B cell (primary cell): Measurements from ENCODE around the gene MT1A. TPM values are rescaled to one million over a fixed set of nuclear protein-coding genes. Genes with fewer than 3 reads are reported as not detected.

ENCODE experiments used
- ATAC-seq: fragments of 200-7000 bp; cut with Tn5 transposase; one replicate; pipeline ENCODE4 v1.10.0; 2021; ENCODE audit warnings: low read depth, mild to moderate bottlenecking, moderate number of reproducible peaks, moderate library complexity
- CTCF ChIA-PET: fragments of 350-600 bp; sonication (Branson Sonifier 250); formaldehyde crosslinking; loops from one replicate; lab custom pipeline; 2021; ENCODE audit warnings: antibody characterized with exemption, inconsistent platforms; lab: Charles Lee
- POLR2A ChIA-PET: fragments of 350-600 bp; sonication (Branson Sonifier 250); formaldehyde crosslinking; loops from one replicate; lab custom pipeline; 2021; ENCODE audit warnings: antibody characterized with exemption; lab: Charles Lee
- DNase-seq: peaks from one replicate; pipeline ENCODE4 v3.0.0; 2013
- H2AFZ ChIP-seq: 2 replicates; pipeline ENCODE4 v1.6.1; 2012; ENCODE audit warnings: mild to moderate bottlenecking, low read depth, low read length; ENCODE audit not compliant: insufficient read depth, poor library complexity, severe bottlenecking
- H3K27ac ChIP-seq, 2 donors: 1 replicate in 1 of 2; 2 replicates in 1 of 2; pipeline ENCODE4 v1.5.1; 2012 to 2013; ENCODE audit warnings: low read length in 2 of 2, mild to moderate bottlenecking in 2 of 2, moderate library complexity in 1 of 2
- H3K27me3 ChIP-seq, 4 experiments: fragments of 200-600 bp in 1 of 4; sonication (generic) in 1 of 4; replicated peaks in 1 of 4; 1 replicate in 2 of 4; 2 replicates in 2 of 4; pipeline versions ENCODE4 v1.6.1 to v1.7.0; 2013 to 2016; ENCODE audit warnings: low read length in 3 of 4, mild to moderate bottlenecking in 2 of 4, mixed read lengths in 1 of 4, moderate library complexity in 1 of 4; ENCODE audit not compliant: insufficient read depth in 4 of 4, control insufficient read depth in 3 of 4; ENCODE audit errors: control extremely low read depth in 1 of 4
- H3K36me3 ChIP-seq, 2 experiments: replicated peaks in 1 of 2; 1 replicate in 1 of 2; 2 replicates in 1 of 2; pipeline versions ENCODE4 v1.6.1 to v1.7.1; 2013; ENCODE audit warnings: low read length in 1 of 2; ENCODE audit not compliant: insufficient read depth in 2 of 2, control insufficient read depth in 1 of 2; ENCODE audit errors: control extremely low read depth in 1 of 2, extremely low read depth in 1 of 2
- H3K4me1 ChIP-seq, 2 donors: fragments of 200-600 bp in 1 of 2; sonication (generic) in 1 of 2; 1 replicate in 1 of 2; 2 replicates in 1 of 2; pipeline versions ENCODE4 v1.5.1 to v1.6.1; 2013 to 2017; ENCODE audit warnings: low read length in 2 of 2; ENCODE audit not compliant: control insufficient read depth in 2 of 2, insufficient read depth in 2 of 2
- H3K4me2 ChIP-seq: replicated peaks from 2 replicates; pipeline ENCODE3; 2012; ENCODE audit warnings: mild to moderate bottlenecking, low read depth, low read length; ENCODE audit not compliant: poor library complexity, severe bottlenecking
- H3K4me3 ChIP-seq, 5 experiments: fragments of 200-600 bp in 1 of 5; sonication (generic) in 1 of 5; 1 replicate in 3 of 5; 2 replicates in 2 of 5; pipeline versions ENCODE4 v1.5.1 to v1.7.0; 2011 to 2016; ENCODE audit warnings: low read length in 4 of 5, mild to moderate bottlenecking in 4 of 5, low read depth in 2 of 5, control low read depth in 1 of 5, moderate library complexity in 1 of 5; ENCODE audit not compliant: insufficient read depth in 1 of 5; ENCODE audit errors: control extremely low read depth in 1 of 5, extremely low read depth in 1 of 5
- H3K79me2 ChIP-seq: fragments of 200-600 bp; sonication (generic); one replicate; pipeline ENCODE4 v1.6.0; 2016; ENCODE audit warnings: low read length; ENCODE audit not compliant: control insufficient read depth, insufficient read depth
- H3K9ac ChIP-seq: fragments of 200-600 bp; sonication (generic); 2 replicates; pipeline ENCODE4 v1.6.1; 2017; ENCODE audit warnings: mild to moderate bottlenecking, low read length, moderate library complexity
- H3K9me3 ChIP-seq, 3 donors: one replicate each; pipeline versions ENCODE4 v1.6.1 to v1.7.1; 2013; ENCODE audit warnings: low read length in 2 of 3; ENCODE audit not compliant: control insufficient read depth in 2 of 3, insufficient read depth in 1 of 3; ENCODE audit errors: control extremely low read depth in 1 of 3
- H4K20me1 ChIP-seq: 2 replicates; pipeline ENCODE4 v1.6.0; 2012; ENCODE audit warnings: mild to moderate bottlenecking, low read length; ENCODE audit not compliant: insufficient read depth, control insufficient read depth, poor library complexity, severe bottlenecking
- H3K27ac Mint-ChIP-seq: one replicate; pipeline ENCODE4 v1.8.0; 2021; ENCODE audit warnings: mixed read lengths
- H3K27me3 Mint-ChIP-seq: one replicate; pipeline ENCODE4 v1.8.0; 2021; ENCODE audit warnings: mixed read lengths
- H3K4me1 Mint-ChIP-seq: one replicate; pipeline ENCODE4 v1.8.0; 2021; ENCODE audit warnings: mixed read lengths
- H3K4me3 Mint-ChIP-seq: one replicate; pipeline ENCODE4 v1.8.0; 2021; ENCODE audit warnings: mixed read lengths
- H3K9me3 Mint-ChIP-seq: one replicate; pipeline ENCODE4 v1.8.0; 2022; ENCODE audit warnings: mixed read lengths; ENCODE audit not compliant: insufficient read depth
- EZH2 ChIP-seq: IDR thresholded peaks from 2 replicates; pipeline ENCODE4 v1.6.1; 2012; ENCODE audit warnings: borderline replicate concordance, low read depth, mild to moderate bottlenecking, moderate library complexity, low read length; ENCODE audit not compliant: insufficient read depth, poor library complexity, severe bottlenecking
- WGBS: methylation state at CpG from one replicate; pipeline ENCODE4 v1.1.5; 2013; ENCODE audit warnings: missing lambda C conversion rate; ENCODE audit not compliant: insufficient coverage; 5-methylcytosine and 5-hydroxymethylcytosine counted together
- intact Hi-C: fragments of 100-400 bp; cut with micrococcal nuclease; formaldehyde crosslinking; loops from one replicate; pipeline ENCODE4 v1.10.0; 2022
- polyA plus RNA-seq: library from polyadenylated mRNA; depleted of rRNA; stranded (reverse); fragments of >200 nt; gene quantifications from 2 replicates; pipeline ENCODE4 v1.2.3, GENCODE V29; 2012
- total RNA-seq, 2 donors: library from RNA; stranded (reverse); fragments of 120-200 nt in 1 of 2; gene quantifications; 1 replicate in 1 of 2; 2 replicates in 1 of 2; pipeline versions ENCODE4 v1.2.3 to v1.2.4, GENCODE V29; 2013 to 2022
- TF ChIP-seq, protein P1 (sequence below): fragments of 200-600 bp; IDR thresholded peaks from one replicate; pipeline ENCODE4 v1.8.0; 2022; ENCODE audit warnings: antibody characterized with exemption, mild to moderate bottlenecking

Gene MT1A
- total and polyA plus RNA-seq, 2 donors (not counting 1 experiment from before 2014, with no cell fraction given): not detected

DNA sequence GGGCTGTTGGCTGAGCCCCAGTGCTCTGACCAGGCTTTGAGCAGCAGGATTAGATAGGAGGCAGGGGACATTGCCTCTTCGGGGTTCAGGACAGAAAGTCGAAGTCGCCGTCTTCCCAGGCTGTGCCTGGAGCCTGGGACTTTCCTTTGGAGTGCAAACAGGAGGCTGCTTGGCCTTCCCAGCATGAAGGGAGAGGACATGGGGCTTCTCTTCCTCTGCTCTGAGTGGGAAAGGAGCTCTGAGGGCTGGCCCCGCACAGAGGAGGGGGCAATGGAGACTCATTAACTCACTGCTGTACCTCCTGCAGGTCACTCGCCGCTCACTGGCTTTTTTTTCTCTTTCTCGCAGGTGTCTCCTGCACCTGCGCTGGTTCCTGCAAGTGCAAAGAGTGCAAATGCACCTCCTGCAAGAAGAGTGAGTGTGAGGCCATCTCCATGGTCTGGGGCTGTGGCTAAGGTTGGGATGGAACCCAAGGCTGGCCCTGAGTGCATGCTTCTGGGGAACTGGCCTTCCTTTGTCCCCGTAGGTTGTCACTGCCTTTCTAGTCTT lies 19.9 kb downstream of the MT1A start:
- WGBS: 41% methylated on average over 10 of the region's 10 CpGs
- Histone ChIP-seq H3K4me1 (peaks cover 19 to 32% of the 10 kb centered on the region in 2 donors), H3K79me2 (no peaks in the 10 kb centered on the region), H4K20me1 (no peaks in the 10 kb centered on the region), H3K27ac (no peak overlapping the region), H3K9me3 (peaks cover 0 to 5% (median 0%) of the 10 kb centered on the region in 3 donors), H3K9ac (peak overlapping the region; percentile 75), H2AFZ (peak overlapping the region; percentile 97), H3K36me3 (no peaks in the 10 kb centered on the region), H3K27me3 (peaks cover 0 to 19% (median 10%) of the 10 kb centered on the region in 4 experiments), H3K4me2 (peak overlapping the region; percentile 91), H3K4me3 (peak overlapping the region in 4 of 5 experiments; percentile 57 to 79 (median 74))
- ChIA-PET CTCF (no interaction called here), POLR2A (no interaction called here)
- ATAC-seq (no peak), DNase-seq (no peak)
- no peak for TF ChIP-seq EZH2
- TF ChIP-seq, protein P1, sequence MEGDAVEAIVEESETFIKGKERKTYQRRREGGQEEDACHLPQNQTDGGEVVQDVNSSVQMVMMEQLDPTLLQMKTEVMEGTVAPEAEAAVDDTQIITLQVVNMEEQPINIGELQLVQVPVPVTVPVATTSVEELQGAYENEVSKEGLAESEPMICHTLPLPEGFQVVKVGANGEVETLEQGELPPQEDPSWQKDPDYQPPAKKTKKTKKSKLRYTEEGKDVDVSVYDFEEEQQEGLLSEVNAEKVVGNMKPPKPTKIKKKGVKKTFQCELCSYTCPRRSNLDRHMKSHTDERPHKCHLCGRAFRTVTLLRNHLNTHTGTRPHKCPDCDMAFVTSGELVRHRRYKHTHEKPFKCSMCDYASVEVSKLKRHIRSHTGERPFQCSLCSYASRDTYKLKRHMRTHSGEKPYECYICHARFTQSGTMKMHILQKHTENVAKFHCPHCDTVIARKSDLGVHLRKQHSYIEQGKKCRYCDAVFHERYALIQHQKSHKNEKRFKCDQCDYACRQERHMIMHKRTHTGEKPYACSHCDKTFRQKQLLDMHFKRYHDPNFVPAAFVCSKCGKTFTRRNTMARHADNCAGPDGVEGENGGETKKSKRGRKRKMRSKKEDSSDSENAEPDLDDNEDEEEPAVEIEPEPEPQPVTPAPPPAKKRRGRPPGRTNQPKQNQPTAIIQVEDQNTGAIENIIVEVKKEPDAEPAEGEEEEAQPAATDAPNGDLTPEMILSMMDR: no peak
- peak overlapping the region; percentile 99 for H3K4me3 Mint-ChIP-seq
- no peaks in the 10 kb centered on the region for H3K9me3 Mint-ChIP-seq
- peak overlapping the region; percentile 90 for H3K27ac Mint-ChIP-seq
- H3K4me1 Mint-ChIP-seq: peaks cover 27% of the 10 kb centered on the region
- intact Hi-C loops: no loop called here
- peaks cover 23% of the 10 kb centered on the region for H3K27me3 Mint-ChIP-seq
